SK-N-MC (cell line): ENCODE measurements around the gene PTPN1.

Experiments used
- DNase-seq: peaks from one replicate; pipeline ENCODE4 v3.0.0-alpha.2; 2011; ENCODE audit warnings: low read depth, low spot score
- H3K27ac ChIP-seq: fragments of 200-600 bp; sonication (generic); 2 replicates; pipeline ENCODE4 v1.5.1; 2016; ENCODE audit warnings: mixed run types
- H3K36me3 ChIP-seq: fragments of 200-600 bp; sonication (generic); 2 replicates; pipeline ENCODE4 v1.6.1; 2017; ENCODE audit warnings: antibody characterized with exemption, low read length, mixed read lengths; ENCODE audit not compliant: insufficient read depth
- H3K4me3 ChIP-seq: fragments of 200-600 bp; sonication (generic); 2 replicates; pipeline ENCODE4 v1.5.1; 2016
- H3K9ac ChIP-seq: fragments of 200-600 bp; sonication (generic); 2 replicates; pipeline ENCODE4 v1.8.0; 2017; ENCODE audit warnings: mixed run types, mixed read lengths; ENCODE audit not compliant: insufficient read length
- H3K9me3 ChIP-seq: fragments of 200-600 bp; sonication (generic); 2 replicates; pipeline ENCODE4 v1.6.1; 2017; ENCODE audit warnings: low read depth, mild to moderate bottlenecking, antibody characterized with exemption, low read length, moderate library complexity, mixed read lengths
- EZH2 ChIP-seq: fragments of 200-600 bp; sonication (generic); IDR thresholded peaks from one replicate; pipeline ENCODE4 v1.6.1; 2017; ENCODE audit warnings: antibody characterized with exemption
- FOXP2 ChIP-seq: optimal IDR thresholded peaks from 2 replicates; pipeline ENCODE3; 2011; ENCODE audit warnings: mild to moderate bottlenecking, moderate library complexity; ENCODE audit not compliant: insufficient read depth; ENCODE audit errors: extremely low read length, control extremely low read depth
- POLR2AphosphoS5 ChIP-seq: IDR thresholded peaks from 2 replicates; pipeline ENCODE4 v1.6.1; 2012; ENCODE audit warnings: mild to moderate bottlenecking, low read depth, low read length, borderline replicate concordance

The PTPN1 gene

GRCh38 chr20:50514750-50515149, 4.6 kb downstream of the PTPN1 start:
- no peaks in the 10 kb centered on the region for H3K36me3 ChIP-seq
- H3K27ac ChIP-seq: 0 out of 2 replicates have a peak overlapping the region, but pooled peaks have one; percentile 5
- no peak for DNase-seq
- no peak overlapping the region for H3K4me3 ChIP-seq
- H3K9me3 ChIP-seq: no peaks in the 10 kb centered on the region
- no peak for TF ChIP-seq EZH2
- no peak for TF ChIP-seq FOXP2
- TF ChIP-seq POLR2AphosphoS5: no peak
- no peak overlapping the region for H3K9ac ChIP-seq

- TF ChIP-seq POLR2AphosphoS5: no peak
- no peak for TF ChIP-seq EZH2
- no peak for TF ChIP-seq FOXP2
- Histone ChIP-seq H3K27ac (peak overlapping the region; percentile 77), H3K9ac (peak overlapping the region; percentile 6)
Observed at GRCh38 chr20:50515471-50516106, 5.4 kb downstream of the PTPN1 start.

GRCh38 chr20:50516180-50516934, 6.2 kb downstream of the PTPN1 start:
- no peaks in the 10 kb centered on the region for H3K36me3 ChIP-seq
- no peak for DNase-seq
- peak overlapping the region; percentile 46 for H3K9ac ChIP-seq
- H3K9me3 ChIP-seq: no peaks in the 10 kb centered on the region
- H3K4me3 ChIP-seq: peak overlapping the region; percentile 29
- H3K27ac ChIP-seq: peak overlapping the region; percentile 77
- no peak for TF ChIP-seq EZH2
- TF ChIP-seq FOXP2: no peak
- no peak for TF ChIP-seq POLR2AphosphoS5

More at GRCh38 chr20:50515471-50516106, 5.4 kb downstream of the PTPN1 start:
- no peak for DNase-seq
- no peaks in the 10 kb centered on the region for H3K9me3 ChIP-seq
- no peak overlapping the region for H3K4me3 ChIP-seq
- no peaks in the 10 kb centered on the region for H3K36me3 ChIP-seq

- no peak for DNase-seq
- peak overlapping the region; percentile 29 for H3K4me3 ChIP-seq
- H3K9ac ChIP-seq: peak overlapping the region; percentile 63
- H3K36me3 ChIP-seq: no peaks in the 10 kb centered on the region
- no peaks in the 10 kb centered on the region for H3K9me3 ChIP-seq
- peak overlapping the region; percentile 84 for H3K27ac ChIP-seq
- TF ChIP-seq POLR2AphosphoS5: no peak
- TF ChIP-seq EZH2: no peak
- TF ChIP-seq FOXP2: no peak
Observed at GRCh38 chr20:50516935-50517816, 7.0 kb downstream of the PTPN1 start.

- Histone ChIP-seq H3K4me3 (peak overlapping the region; percentile 13), H3K9ac (peak overlapping the region; percentile 63), H3K27ac (peak overlapping the region; percentile 84), H3K9me3 (no peaks in the 10 kb centered on the region), H3K36me3 (no peaks in the 10 kb centered on the region)
- DNase-seq: no peak
- TF ChIP-seq FOXP2 (no peak), POLR2AphosphoS5 (no peak), EZH2 (no peak)
Observed at GRCh38 chr20:50517817-50518154, 7.6 kb downstream of the PTPN1 start.

- peak overlapping the region; percentile 13 for H3K4me3 ChIP-seq
- H3K9me3 ChIP-seq: no peaks in the 10 kb centered on the region
- peak overlapping the region; percentile 84 for H3K27ac ChIP-seq
- DNase-seq: no peak
- H3K9ac ChIP-seq: peak overlapping the region; percentile 63
- no peaks in the 10 kb centered on the region for H3K36me3 ChIP-seq
- no peak for TF ChIP-seq FOXP2
- TF ChIP-seq POLR2AphosphoS5: no peak
- TF ChIP-seq EZH2: no peak
Observed at GRCh38 chr20:50518270-50518721, 8.1 kb downstream of the PTPN1 start.

GRCh38 chr20:50519036-50519762, 9.0 kb downstream of the PTPN1 start:
- Histone ChIP-seq H3K9ac (peak overlapping the region; percentile 45), H3K4me3 (peak overlapping the region; percentile 13; the same call in 1 of the 2 replicates), H3K9me3 (no peaks in the 10 kb centered on the region), H3K27ac (peak overlapping the region; percentile 71), H3K36me3 (no peaks in the 10 kb centered on the region)
- TF ChIP-seq POLR2AphosphoS5: no peak
- DNase-seq: no peak

GRCh38 chr20:50520222-50520880, 10.2 kb downstream of the PTPN1 start:
- no peak for TF ChIP-seq FOXP2
- TF ChIP-seq POLR2AphosphoS5: no peak
- no peak for TF ChIP-seq EZH2
- Histone ChIP-seq H3K4me3 (peak overlapping the region; percentile 58), H3K27ac (peak overlapping the region; percentile 94), H3K9ac (peak overlapping the region; percentile 47), H3K9me3 (no peaks in the 10 kb centered on the region), H3K36me3 (no peaks in the 10 kb centered on the region)
- no peak for DNase-seq
